Nucleus accumbens (tissue), 56 donors: ENCODE data around the gene TCERG1L.

Source experiments
- DNase-seq, 56 donors: peaks; one replicate each; lab custom pipeline; 2025; lab: John Stamatoyannopoulos, UW

The TCERG1L gene

GRCh38 chr10:131212763-131213325 is 98.7 kb downstream of the TCERG1L start:
- DNase-seq = no peak

- DNase-seq = no peak
Measured at GRCh38 chr10:131211965-131212619, 99.4 kb downstream of the TCERG1L start.

- DNase-seq = no peak
Measured at GRCh38 chr10:131211559-131211958, 100.0 kb downstream of the TCERG1L start.

GRCh38 chr10:131211146-131211545 is 100.4 kb downstream of the TCERG1L start:
- DNase-seq = no peak

- peak in 1 of 56 donors; percentile 30 for DNase-seq
Measured at GRCh38 chr10:131210181-131210580, 101.3 kb downstream of the TCERG1L start.

- DNase-seq = no peak
Measured at GRCh38 chr10:131207584-131208532, 103.7 kb downstream of the TCERG1L start.

- DNase-seq = no peak
Measured at GRCh38 chr10:131207176-131207575, 104.3 kb downstream of the TCERG1L start.

- no peak for DNase-seq
Measured at GRCh38 chr10:131206111-131206995, 105.2 kb downstream of the TCERG1L start.

GRCh38 chr10:131205556-131205955 is 106.0 kb downstream of the TCERG1L start:
- no peak for DNase-seq

- DNase-seq = no peak
Measured at GRCh38 chr10:131204406-131205152, 106.9 kb downstream of the TCERG1L start.

- no peak for DNase-seq
Measured at GRCh38 chr10:131203456-131204357, 107.8 kb downstream of the TCERG1L start.

- DNase-seq = no peak
Measured at GRCh38 chr10:131202990-131203389, 108.5 kb downstream of the TCERG1L start.

- DNase-seq = no peak
Measured at GRCh38 chr10:131201741-131202515, 109.6 kb downstream of the TCERG1L start.

- DNase-seq = no peak
Measured at GRCh38 chr10:131200856-131201470, 110.6 kb downstream of the TCERG1L start.

- DNase-seq = no peak
Measured at GRCh38 chr10:131199646-131200045, 111.9 kb downstream of the TCERG1L start.

GRCh38 chr10:131198843-131199242 is 112.7 kb downstream of the TCERG1L start:
- no peak for DNase-seq

GRCh38 chr10:131198401-131198800 is 113.1 kb downstream of the TCERG1L start:
- DNase-seq = no peak
